ENCODE results near the gene KCNG2.
"Not testable (repeated sequence)": the region's sequence is repeated elsewhere in the genome, so short reads cannot be mapped to it uniquely, and the experiment has no call there.

KCNG2 gene

DNA sequence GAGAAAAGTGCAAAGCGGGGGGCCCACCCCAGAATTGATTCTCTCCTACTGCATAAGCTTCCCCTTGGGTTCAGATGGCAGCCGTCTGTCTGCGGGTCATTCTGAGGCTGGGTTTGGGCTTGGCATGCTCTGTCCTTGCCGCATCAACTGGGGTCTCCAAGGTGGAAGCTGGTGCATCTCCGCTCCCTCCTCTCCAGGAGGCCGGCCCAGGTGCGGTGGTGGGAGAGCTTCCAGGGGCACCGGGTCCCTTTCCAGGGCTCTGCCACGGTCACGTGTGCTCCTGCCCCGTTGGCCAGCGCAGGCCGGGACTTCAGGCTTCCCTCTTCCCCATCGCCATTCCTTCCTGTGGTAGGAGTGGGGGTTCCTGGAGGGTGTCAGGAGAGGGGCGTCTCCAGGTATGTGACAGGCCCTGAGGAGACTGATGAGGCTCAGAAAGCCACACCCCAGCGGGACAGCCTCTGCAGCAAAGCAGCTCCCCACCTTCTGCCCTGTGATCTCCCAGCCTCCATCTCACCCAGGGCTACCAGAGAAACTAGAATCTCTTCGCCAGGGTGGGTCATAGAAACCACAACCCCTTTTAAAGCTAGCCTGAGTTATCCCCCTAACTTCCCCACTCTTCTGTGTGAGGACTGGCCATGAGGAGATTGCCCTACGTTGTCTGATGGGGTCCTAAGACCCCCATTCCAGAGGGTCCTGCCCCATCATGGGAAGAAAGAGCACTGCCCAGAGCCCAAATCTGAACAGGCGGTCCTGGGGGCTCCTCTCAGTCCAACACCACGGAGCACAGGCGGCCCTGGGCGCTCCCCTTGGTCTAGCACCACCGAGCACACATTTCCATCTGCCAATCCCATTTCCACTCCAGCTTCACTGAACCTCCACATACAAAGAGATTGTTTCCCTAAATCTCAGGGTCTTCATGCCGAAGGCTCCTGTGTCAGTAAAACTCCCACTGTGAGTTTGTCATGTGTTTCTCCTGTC lies 77.1 kb downstream of the KCNG2 start:
- DNase-seq: no peak
- in situ Hi-C loops (cut with MboI; ENCODE audit: low pct_unique_long_range_greater_than_20kb, low sequenced_read_pairs): no loop called here

- in situ Hi-C loops (cut with MboI; ENCODE audit: low pct_unique_long_range_greater_than_20kb, low sequenced_read_pairs): no loop called here
- DNase-seq: no peak
These were observed 77.8 kb downstream of the KCNG2 start for GRCh38 chr18:79875531-79875919.

DNA sequence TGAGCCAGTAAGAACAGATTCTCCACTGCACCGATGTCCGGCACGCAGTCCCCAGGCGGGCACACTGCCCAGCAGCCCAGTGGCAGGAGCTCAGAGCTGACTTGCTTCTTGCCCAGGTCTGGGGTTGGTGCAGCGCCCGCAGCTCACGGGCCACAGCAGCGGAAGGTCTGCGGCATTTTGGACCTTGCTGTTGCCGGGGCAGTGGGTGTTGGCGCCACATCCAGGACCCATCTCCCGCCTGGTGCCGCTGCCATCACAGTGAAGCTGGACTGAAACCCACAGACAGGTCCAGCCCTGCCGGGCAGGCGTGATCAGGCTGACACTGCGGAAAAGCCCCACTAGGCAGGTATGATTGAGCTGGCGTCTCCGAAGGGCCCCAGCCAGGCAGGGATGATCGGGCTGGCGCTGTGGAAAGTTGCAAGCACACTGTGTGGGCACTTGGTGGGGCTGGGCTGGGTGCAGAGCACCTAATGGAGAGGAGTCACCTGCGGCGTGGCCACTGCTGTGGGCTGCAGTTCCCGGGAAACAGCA lies 78.3 kb downstream of the KCNG2 start:
- DNase-seq: no peak
- in situ Hi-C loops (cut with MboI; ENCODE audit: low pct_unique_long_range_greater_than_20kb, low sequenced_read_pairs): no loop called here

GRCh38 chr18:79876497-79876896 lies 78.8 kb downstream of the KCNG2 start:
- in situ Hi-C loops (cut with MboI; ENCODE audit: low pct_unique_long_range_greater_than_20kb, low sequenced_read_pairs): no loop called here
- no peak for DNase-seq

- no peak for DNase-seq
- in situ Hi-C loops (cut with MboI; ENCODE audit: low pct_unique_long_range_greater_than_20kb, low sequenced_read_pairs): no loop called here
These were observed 79.7 kb downstream of the KCNG2 start for GRCh38 chr18:79877163-79878091.

DNA sequence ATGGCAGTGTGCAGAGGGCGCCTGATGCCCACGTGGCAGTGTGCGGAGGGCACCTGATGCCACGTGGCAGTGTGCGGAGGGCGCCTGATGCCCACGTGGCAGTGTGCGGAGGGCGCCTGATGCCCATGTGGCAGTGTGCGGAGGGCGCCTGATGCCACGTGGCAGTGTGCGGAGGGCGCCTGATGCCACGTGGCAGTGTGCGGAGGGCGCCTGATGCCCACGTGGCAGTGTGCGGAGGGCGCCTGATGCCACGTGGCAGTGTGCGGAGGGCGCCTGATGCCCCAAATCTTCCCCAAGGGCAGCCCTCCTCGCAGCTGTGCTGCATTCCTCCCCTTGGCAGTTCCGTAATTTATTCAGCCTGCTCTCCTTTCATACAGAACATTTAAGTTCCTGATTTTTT lies 80.5 kb downstream of the KCNG2 start:
- DNase-seq; in situ Hi-C loops (cut with MboI; ENCODE audit: low pct_unique_long_range_greater_than_20kb, low sequenced_read_pairs): not testable (repeated sequence)

- in situ Hi-C loops (cut with MboI; ENCODE audit: low pct_unique_long_range_greater_than_20kb, low sequenced_read_pairs): no loop called here
- DNase-seq: no peak
These were observed 81.1 kb downstream of the KCNG2 start for GRCh38 chr18:79878741-79879378.

DNA sequence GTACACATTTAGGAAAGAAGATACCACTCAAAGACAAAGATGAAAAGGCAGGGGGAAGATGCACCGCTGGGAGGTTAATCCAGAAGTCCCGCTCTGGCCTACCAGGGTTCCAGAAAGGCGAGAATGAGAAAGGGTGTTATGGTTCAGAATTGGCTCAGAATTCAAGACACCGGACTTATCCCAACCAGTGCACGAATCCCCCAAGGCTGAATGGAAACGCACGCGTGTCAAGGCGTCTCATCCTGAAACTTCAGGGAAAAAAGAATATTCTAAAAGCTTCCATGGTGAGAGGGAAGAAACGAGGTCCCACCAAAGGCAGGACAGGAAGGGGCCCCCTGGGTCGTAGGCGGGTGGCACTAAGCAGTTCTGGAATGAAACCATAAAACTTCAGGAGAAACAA lies 81.8 kb downstream of the KCNG2 start:
- in situ Hi-C loops (cut with MboI; ENCODE audit: low pct_unique_long_range_greater_than_20kb, low sequenced_read_pairs): no loop called here
- no peak for DNase-seq

DNA sequence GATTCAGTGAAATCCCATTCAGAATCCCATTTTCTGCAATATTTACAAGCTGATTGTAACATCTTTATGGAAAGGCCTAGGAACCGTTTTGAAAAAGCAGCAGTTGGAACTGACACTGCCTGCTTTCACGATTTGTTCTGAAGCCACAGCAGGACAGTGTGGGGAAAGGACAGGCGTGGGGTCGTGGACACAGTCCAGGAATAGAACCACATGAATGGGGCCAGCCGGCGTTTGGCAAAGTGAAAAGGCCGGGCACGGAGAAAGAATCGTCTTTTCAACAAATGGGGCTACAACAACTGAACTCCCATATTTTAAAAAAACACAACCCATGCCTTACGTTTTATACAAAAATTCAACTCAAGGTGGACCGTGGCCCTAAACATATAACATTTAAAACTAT lies 84.0 kb downstream of the KCNG2 start:
- no peak for DNase-seq
- in situ Hi-C loops (cut with MboI; ENCODE audit: low pct_unique_long_range_greater_than_20kb, low sequenced_read_pairs): no loop called here

DNA sequence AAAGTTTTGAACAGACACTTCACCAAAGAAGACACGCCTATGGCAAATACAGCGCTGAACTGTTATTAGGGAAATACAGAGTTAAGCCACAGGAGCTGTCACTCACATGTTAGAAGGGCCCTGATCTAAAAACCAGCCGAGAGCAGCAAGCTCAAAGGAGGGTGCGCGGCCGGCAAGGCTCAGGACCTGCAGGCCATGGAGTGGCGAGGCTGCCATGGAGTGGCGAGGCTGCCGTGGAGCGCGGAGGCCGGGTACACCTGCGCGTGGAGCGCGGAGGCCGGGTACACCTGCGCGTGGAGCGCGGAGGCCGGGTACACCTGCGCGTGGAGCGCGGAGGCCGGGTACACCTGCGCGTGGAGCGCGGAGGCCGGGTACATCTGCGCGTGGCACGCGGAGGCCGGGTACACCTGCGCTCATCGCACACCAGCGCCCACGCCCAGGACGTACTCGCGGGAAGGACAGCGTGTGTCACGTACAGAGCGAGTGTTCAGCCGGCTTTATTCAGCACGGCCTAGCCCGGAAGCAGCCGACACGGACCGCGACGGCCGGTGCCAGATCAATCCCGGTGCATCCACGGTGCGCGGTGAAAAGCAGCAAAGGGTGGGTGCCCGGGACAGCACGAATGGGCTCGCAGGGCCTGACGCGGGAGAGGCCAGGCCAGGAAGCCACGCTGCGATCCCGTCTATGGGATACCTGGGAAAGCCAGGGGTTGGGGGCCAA lies 84.9 kb downstream of the KCNG2 start:
- in situ Hi-C loops (cut with MboI; ENCODE audit: low pct_unique_long_range_greater_than_20kb, low sequenced_read_pairs): no loop called here

DNA sequence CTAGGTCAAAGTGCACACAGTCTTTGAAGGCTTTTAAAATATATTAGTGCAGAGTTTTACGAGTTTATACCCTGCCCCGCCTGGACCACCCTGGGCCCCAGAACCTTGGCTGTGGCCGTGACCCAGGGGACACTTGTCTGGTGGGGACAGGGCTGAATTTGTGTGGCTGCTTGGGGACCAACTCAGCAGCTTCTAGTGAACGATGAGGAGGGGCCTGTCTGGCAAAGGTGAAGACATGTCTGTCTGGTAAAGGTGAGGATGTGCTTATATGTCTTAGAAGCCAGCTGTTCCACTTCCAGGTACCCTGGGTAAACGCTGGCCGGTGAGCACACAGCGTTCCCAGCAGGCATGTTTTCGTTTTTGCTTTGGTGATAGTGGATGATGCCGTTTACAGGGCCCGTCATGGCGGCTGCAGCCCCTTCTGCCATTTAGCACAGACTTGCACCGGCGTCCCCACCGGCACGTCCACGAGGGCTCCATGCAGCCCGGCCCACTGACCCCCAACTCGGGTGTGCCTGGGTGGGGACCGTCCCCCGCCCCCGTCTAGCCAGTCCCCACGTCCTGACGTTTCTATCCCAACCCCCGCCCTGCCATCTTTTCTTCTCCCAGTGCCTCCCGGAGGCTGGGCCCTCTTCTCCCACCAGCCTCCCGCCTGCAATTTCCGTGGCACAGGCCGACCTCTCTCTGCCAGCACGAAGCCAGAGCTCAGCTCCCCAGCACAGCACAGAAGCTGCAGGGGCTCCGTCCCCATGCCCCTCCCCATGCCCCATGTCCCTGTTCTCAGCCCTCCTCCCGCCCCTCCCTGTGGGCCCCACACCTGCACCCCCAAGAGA lies 85.9 kb downstream of the KCNG2 start:
- in situ Hi-C loops (cut with MboI; ENCODE audit: low pct_unique_long_range_greater_than_20kb, low sequenced_read_pairs): no loop called here
- no peak for DNase-seq

More for the DNA sequence above, 84.9 kb downstream of the KCNG2 start:
- no peak for DNase-seq

DNA sequence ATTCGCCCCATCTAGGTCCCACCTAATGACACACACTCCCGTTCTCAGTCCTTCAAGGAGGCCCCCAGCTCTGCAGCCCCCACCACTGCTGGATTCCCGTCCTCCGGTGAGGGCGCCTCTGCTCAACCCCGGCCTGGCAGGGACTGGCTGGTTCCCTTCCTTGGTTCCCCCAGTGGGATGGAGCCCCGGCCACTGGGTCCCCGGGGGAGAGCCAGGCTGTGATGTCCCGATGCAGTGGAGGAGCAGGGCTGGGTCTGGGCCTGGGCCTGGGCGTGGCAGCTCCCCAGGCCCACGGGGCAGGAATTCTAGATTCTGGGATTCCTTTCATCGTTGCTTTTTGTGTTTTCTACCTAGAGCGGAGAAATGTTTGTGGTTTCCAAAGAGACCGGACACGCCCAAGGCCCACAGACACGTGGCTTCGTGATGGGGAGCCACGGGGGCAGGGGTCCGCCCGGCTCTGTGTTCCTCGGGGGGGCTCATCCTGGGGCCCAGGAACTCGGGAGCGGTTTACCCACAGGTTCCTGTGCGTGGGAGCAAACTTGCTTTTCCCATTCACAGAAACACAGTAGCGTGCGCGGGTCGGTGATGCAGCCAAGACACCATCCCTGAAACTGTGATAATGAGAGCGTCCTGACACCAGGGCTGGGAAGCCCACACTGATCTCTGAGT lies 86.7 kb downstream of the KCNG2 start:
- no peak for DNase-seq
- in situ Hi-C loops (cut with MboI; ENCODE audit: low pct_unique_long_range_greater_than_20kb, low sequenced_read_pairs): no loop called here

DNA sequence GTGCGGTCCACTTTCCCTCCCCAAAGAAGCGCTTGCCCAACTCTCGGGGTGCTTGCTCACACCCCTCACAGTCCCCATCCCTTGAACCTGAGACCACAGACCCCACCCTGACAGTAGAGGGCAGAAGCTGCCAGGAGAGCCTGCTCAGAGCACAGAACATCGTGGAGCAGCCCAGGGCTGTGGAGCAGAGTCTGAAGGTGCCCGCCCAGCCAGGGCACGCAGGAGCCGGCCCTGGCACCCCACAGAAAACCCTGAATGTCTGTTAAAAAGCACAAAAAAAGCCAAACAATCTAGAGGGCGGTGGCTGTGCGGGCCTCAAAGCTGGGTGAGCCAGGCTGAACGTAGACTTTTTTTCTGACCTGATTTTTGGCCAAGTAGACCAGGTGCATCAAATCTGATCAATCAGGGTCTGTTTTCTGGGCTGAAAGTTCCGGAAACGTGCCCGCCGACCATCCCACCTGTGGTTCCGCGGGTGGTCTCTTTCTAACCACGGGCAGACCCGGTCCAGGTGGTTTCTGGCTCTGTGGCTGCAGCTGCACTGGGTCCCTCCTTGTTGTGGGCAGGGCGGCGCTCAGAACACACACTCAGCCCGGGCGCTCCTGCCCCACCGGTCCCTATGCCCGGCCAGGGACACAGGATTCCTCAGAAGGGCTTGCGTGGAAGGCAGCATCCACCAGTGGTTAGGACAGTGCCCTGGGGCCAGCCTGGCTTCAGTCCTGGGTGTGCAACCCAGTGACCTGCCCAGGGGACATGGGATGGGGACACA lies 87.4 kb downstream of the KCNG2 start:
- in situ Hi-C loops (cut with MboI; ENCODE audit: low pct_unique_long_range_greater_than_20kb, low sequenced_read_pairs): no loop called here
- DNase-seq: no peak

- in situ Hi-C loops (cut with MboI; ENCODE audit: low pct_unique_long_range_greater_than_20kb, low sequenced_read_pairs): no loop called here
- no peak for DNase-seq
These were observed 89.7 kb downstream of the KCNG2 start for GRCh38 chr18:79887181-79888000.

DNA sequence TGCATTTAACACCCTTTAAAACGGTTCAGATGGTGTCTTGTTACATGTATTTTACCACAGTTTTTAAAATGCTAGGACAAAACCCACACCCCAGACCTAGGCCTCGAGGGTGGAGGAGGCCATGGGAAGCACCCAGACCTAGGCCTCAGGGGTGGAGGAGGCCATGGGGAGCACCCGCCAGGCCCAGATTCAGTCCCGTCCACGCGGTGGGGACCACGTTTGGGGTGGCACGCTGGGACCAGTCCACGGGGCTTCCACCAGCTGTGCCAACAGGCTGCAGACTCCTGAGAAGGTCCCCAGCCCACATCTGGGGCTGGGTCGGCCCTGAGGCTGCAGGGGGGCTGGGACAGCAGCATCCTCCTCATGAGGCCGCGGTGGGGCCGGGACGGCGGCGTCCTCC lies 90.3 kb downstream of the KCNG2 start:
- in situ Hi-C loops (cut with MboI; ENCODE audit: low pct_unique_long_range_greater_than_20kb, low sequenced_read_pairs): no loop called here
- no peak for DNase-seq

DNA sequence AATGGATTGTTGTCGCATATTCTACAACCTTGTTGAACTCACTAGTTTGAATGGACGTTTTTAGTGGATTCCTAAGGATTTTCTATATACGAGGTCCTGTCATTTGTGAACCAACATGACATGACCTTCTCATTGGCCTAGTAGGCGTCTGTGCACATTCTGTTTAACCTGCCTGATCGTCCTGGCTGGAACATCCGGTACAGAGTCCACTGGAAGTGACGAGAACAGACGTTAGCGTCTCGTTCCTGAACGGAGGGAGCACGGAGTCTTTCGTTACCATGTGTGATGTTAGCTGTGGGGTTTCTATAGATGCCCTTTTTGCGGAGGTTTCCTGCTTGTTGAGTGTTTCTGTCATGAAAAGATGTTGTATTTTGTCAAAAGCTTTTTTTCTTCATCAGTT lies 91.8 kb downstream of the KCNG2 start:
- in situ Hi-C loops (cut with MboI; ENCODE audit: low pct_unique_long_range_greater_than_20kb, low sequenced_read_pairs): no loop called here
- DNase-seq: no peak
